GM10266 (cell line): ENCODE data around the gene TPCN2.

ENCODE experiments used
- DNase-seq: peaks from one replicate; pipeline ENCODE4 v3.0.0; 2012; ENCODE audit errors: extremely low spot score
- TF ChIP-seq, protein P1 (sequence below): IDR thresholded peaks from 2 replicates; pipeline ENCODE4 v1.5.1; 2012; ENCODE audit warnings: mild to moderate bottlenecking, low read depth; ENCODE audit not compliant: control insufficient read depth, insufficient read depth; ENCODE audit errors: missing control alignments

The TPCN2 gene

DNA sequence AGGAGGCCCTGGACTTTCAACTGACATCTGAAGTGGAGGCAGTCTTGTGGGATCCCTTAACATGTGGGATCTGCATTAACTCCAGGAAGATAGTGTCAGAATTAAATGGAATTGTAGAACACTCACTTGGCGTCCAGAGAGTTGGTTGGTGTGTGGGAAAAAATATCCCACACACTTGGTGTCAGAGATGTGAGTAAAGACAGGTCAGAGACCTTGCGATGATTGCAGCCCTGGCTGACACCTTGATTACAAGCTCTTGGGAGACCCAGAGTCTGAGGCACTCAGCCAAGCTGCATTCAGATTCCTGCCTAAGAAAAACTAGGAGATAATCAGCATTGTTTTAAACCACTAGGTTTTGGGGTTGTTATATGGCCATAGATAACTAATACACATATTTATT is 7.2 kb upstream of the TPCN2 start:
- no peak for DNase-seq
- TF ChIP-seq, protein P1, sequence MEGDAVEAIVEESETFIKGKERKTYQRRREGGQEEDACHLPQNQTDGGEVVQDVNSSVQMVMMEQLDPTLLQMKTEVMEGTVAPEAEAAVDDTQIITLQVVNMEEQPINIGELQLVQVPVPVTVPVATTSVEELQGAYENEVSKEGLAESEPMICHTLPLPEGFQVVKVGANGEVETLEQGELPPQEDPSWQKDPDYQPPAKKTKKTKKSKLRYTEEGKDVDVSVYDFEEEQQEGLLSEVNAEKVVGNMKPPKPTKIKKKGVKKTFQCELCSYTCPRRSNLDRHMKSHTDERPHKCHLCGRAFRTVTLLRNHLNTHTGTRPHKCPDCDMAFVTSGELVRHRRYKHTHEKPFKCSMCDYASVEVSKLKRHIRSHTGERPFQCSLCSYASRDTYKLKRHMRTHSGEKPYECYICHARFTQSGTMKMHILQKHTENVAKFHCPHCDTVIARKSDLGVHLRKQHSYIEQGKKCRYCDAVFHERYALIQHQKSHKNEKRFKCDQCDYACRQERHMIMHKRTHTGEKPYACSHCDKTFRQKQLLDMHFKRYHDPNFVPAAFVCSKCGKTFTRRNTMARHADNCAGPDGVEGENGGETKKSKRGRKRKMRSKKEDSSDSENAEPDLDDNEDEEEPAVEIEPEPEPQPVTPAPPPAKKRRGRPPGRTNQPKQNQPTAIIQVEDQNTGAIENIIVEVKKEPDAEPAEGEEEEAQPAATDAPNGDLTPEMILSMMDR, result no peak

- no peak for DNase-seq
- TF ChIP-seq, protein P1, result peak; percentile 56
Observed at GRCh38 chr11:69044111-69045013, 4.4 kb upstream of the TPCN2 start.

DNA sequence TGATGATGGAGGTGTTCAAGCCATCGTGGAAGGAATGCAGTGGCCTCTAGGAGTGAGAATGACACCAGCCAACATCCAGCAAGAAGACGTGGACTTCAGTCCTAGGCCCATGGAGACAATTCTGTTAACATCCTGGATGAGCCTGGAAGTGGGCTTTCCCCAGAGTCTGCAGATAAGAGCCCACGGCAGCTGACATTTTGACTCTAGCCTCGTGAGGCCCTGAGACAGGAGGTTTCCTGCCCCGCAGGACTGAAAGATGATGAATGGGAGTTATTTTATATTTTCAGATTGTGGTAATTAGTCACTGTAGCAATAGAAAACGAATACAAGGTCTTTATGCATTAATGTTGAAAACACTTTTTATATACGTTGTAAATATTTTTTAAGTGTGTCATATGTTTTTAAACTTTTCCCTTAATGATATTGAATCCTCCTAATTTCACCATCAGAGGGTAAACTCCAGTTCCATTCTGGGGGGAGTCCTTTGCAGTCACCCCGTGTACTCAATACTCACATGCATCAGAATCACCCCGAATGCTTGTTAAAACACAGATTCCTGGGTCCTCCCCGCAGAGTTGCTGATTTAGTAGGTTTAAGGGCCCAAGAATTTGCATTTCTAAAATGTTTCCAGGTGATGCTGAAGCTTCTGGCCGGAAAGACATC is 570 bp upstream of the TPCN2 start:
- TF ChIP-seq, protein P1, result no peak

DNA sequence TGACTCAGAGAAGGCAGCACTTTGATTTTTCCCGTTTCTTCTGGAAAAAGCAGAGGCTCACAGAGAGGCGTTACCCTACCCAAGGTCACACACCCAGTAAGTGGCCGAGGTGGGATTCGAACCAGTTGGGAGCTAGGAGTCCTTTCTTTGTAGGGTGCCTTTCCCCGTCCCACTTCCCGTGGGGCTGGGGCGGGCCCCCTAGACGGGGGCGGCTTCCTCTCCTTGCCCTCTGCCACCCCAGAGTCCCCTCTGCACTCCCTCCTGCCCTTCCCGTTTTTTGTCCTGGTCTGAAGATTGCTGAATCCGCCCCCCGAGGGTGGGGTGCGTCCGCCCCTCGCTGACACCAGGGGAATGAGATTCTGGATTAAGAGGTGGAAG is 747 bp downstream of the TPCN2 start:
- no peak for DNase-seq
- TF ChIP-seq, protein P1, result no peak

More for the DNA sequence above, 570 bp upstream of the TPCN2 start:
- DNase-seq, result no peak

GRCh38 chr11:69050592-69051380 is 2.1 kb downstream of the TPCN2 start:
- TF ChIP-seq, protein P1, result no peak
- DNase-seq, result no peak

DNA sequence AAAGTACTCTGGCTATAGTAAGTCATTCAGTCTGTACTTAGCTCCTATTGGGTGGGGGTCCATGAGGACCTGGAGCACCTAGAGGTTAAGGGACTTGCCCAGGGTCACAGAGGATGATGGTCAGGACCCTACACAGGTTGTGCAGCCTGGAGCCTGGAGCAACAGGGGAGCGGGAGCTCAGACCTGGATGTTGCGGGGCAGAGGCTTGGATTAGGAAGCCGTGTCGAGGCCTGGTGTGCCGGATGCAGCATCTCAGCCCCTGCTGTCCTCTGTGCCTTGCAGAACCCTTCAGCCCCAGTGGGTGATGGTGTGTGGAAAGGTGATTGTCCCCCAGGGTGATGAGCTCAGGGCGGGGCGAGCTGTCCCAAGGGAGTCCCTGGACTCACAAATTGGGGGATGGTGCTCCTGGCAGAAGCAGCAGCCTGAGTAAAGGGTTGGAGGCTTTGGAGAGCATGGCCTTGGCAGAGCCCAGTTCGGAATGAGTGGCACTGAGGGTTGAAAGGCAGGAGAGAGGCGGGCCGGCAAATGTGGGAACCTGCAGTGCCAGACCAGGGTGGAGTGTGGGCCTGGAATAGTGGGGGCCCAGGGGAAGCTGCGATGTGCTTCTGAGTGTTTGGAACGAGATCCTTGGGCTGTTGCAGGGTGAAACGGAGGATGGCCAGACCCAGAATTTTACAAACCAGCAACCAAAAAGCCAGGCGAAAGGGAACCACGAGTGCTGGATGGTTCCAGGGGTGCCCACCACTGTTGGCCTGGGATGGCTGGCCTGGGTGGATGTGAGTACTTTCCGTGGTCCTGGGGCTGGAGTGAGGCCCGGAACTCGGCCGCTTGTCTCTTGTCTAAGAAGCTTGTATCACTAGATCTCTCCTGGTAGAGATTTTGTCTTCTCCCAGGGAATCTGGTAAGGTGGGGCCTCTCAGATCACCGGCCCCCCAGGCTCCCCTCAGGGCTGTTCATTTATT is 2.9 kb downstream of the TPCN2 start:
- TF ChIP-seq, protein P1, result no peak
- no peak for DNase-seq
